ENCODE data around the gene CD59.
"Not testable (repeated sequence)": the region's sequence is repeated elsewhere in the genome, so short reads cannot be mapped to it uniquely, and the experiment has no call there.

CD59 gene

GRCh38 chr11:33661526-33661925, 74.7 kb downstream of the CD59 start:
- H3K27ac ChIP-seq (ENCODE audit: low read depth in 2 of 2, low read length in 2 of 2); H3K36me3 ChIP-seq (ENCODE audit: control insufficient read depth in 2 of 2, insufficient read depth in 2 of 2, low read length in 2 of 2); H3K9ac ChIP-seq (ENCODE audit: low read depth in 1 of 2, low read length in 2 of 2); H3K27me3 ChIP-seq (ENCODE audit: control insufficient read depth in 2 of 2, insufficient read depth in 2 of 2, low read length in 2 of 2); H3K9me3 ChIP-seq (ENCODE audit: control insufficient read depth in 2 of 2, low read length in 2 of 2); H3K4me3 ChIP-seq (ENCODE audit: low read length in 2 of 2); H3K4me1 ChIP-seq (ENCODE audit: control insufficient read depth in 2 of 2, insufficient read depth in 2 of 2, low read length in 2 of 2): not testable (repeated sequence)

- H3K27ac ChIP-seq (ENCODE audit: low read depth in 2 of 2, low read length in 2 of 2) = no peak overlapping the region
These were observed 75.3 kb downstream of the CD59 start for GRCh38 chr11:33660962-33661361.

GRCh38 chr11:33659370-33660139, 76.7 kb downstream of the CD59 start:
- Histone ChIP-seq H3K4me1 (ENCODE audit: control insufficient read depth in 2 of 2, insufficient read depth in 2 of 2, low read length in 2 of 2) (no peaks in the 10 kb centered on the region), H3K9me3 (ENCODE audit: control insufficient read depth in 2 of 2, low read length in 2 of 2) (no peaks in the 10 kb centered on the region), H3K36me3 (ENCODE audit: control insufficient read depth in 2 of 2, insufficient read depth in 2 of 2, low read length in 2 of 2) (no peaks in the 10 kb centered on the region), H3K4me3 (ENCODE audit: low read length in 2 of 2) (no peak overlapping the region), H3K27ac (ENCODE audit: low read depth in 2 of 2, low read length in 2 of 2) (no peak overlapping the region), H3K9ac (ENCODE audit: low read depth in 1 of 2, low read length in 2 of 2) (no peak overlapping the region), H3K27me3 (ENCODE audit: control insufficient read depth in 2 of 2, insufficient read depth in 2 of 2, low read length in 2 of 2) (peaks cover 0 to 3% of the 10 kb centered on the region in 2 donors)

More at GRCh38 chr11:33660962-33661361, 75.3 kb downstream of the CD59 start:
- no peaks in the 10 kb centered on the region for H3K36me3 ChIP-seq (ENCODE audit: control insufficient read depth in 2 of 2, insufficient read depth in 2 of 2, low read length in 2 of 2)
- H3K4me1 ChIP-seq (ENCODE audit: control insufficient read depth in 2 of 2, insufficient read depth in 2 of 2, low read length in 2 of 2) = no peaks in the 10 kb centered on the region
- H3K4me3 ChIP-seq (ENCODE audit: low read length in 2 of 2) = no peak overlapping the region
- no peaks in the 10 kb centered on the region for H3K9me3 ChIP-seq (ENCODE audit: control insufficient read depth in 2 of 2, low read length in 2 of 2)
- peaks cover 0 to 3% of the 10 kb centered on the region in 2 donors for H3K27me3 ChIP-seq (ENCODE audit: control insufficient read depth in 2 of 2, insufficient read depth in 2 of 2, low read length in 2 of 2)
- no peak overlapping the region for H3K9ac ChIP-seq (ENCODE audit: low read depth in 1 of 2, low read length in 2 of 2)

- Histone ChIP-seq H3K4me1 (ENCODE audit: control insufficient read depth in 2 of 2, insufficient read depth in 2 of 2, low read length in 2 of 2) (no peaks in the 10 kb centered on the region), H3K4me3 (ENCODE audit: low read length in 2 of 2) (no peak overlapping the region), H3K9me3 (ENCODE audit: control insufficient read depth in 2 of 2, low read length in 2 of 2) (no peaks in the 10 kb centered on the region), H3K27me3 (ENCODE audit: control insufficient read depth in 2 of 2, insufficient read depth in 2 of 2, low read length in 2 of 2) (peaks cover 0 to 3% of the 10 kb centered on the region in 2 donors), H3K9ac (ENCODE audit: low read depth in 1 of 2, low read length in 2 of 2) (no peak overlapping the region), H3K36me3 (ENCODE audit: control insufficient read depth in 2 of 2, insufficient read depth in 2 of 2, low read length in 2 of 2) (no peaks in the 10 kb centered on the region), H3K27ac (ENCODE audit: low read depth in 2 of 2, low read length in 2 of 2) (no peak overlapping the region)
These were observed 77.9 kb downstream of the CD59 start for GRCh38 chr11:33658195-33658900.

GRCh38 chr11:33657757-33658156, 78.5 kb downstream of the CD59 start:
- Histone ChIP-seq H3K9ac (ENCODE audit: low read depth in 1 of 2, low read length in 2 of 2) (no peak overlapping the region), H3K4me3 (ENCODE audit: low read length in 2 of 2) (no peak overlapping the region), H3K4me1 (ENCODE audit: control insufficient read depth in 2 of 2, insufficient read depth in 2 of 2, low read length in 2 of 2) (no peaks in the 10 kb centered on the region), H3K36me3 (ENCODE audit: control insufficient read depth in 2 of 2, insufficient read depth in 2 of 2, low read length in 2 of 2) (no peaks in the 10 kb centered on the region), H3K27ac (ENCODE audit: low read depth in 2 of 2, low read length in 2 of 2) (no peak overlapping the region), H3K9me3 (ENCODE audit: control insufficient read depth in 2 of 2, low read length in 2 of 2) (no peaks in the 10 kb centered on the region), H3K27me3 (ENCODE audit: control insufficient read depth in 2 of 2, insufficient read depth in 2 of 2, low read length in 2 of 2) (peaks cover 0 to 1% of the 10 kb centered on the region in 2 donors)

GRCh38 chr11:33656768-33657167, 79.5 kb downstream of the CD59 start:
- Histone ChIP-seq H3K36me3 (ENCODE audit: control insufficient read depth in 2 of 2, insufficient read depth in 2 of 2, low read length in 2 of 2) (no peaks in the 10 kb centered on the region), H3K9me3 (ENCODE audit: control insufficient read depth in 2 of 2, low read length in 2 of 2) (no peaks in the 10 kb centered on the region), H3K4me3 (ENCODE audit: low read length in 2 of 2) (no peak overlapping the region), H3K27me3 (ENCODE audit: control insufficient read depth in 2 of 2, insufficient read depth in 2 of 2, low read length in 2 of 2) (no peaks in the 10 kb centered on the region), H3K27ac (ENCODE audit: low read depth in 2 of 2, low read length in 2 of 2) (no peak overlapping the region), H3K9ac (ENCODE audit: low read depth in 1 of 2, low read length in 2 of 2) (no peak overlapping the region), H3K4me1 (ENCODE audit: control insufficient read depth in 2 of 2, insufficient read depth in 2 of 2, low read length in 2 of 2) (no peaks in the 10 kb centered on the region)

- no peaks in the 10 kb centered on the region for H3K9me3 ChIP-seq (ENCODE audit: control insufficient read depth in 2 of 2, low read length in 2 of 2)
- H3K9ac ChIP-seq (ENCODE audit: low read depth in 1 of 2, low read length in 2 of 2) = no peak overlapping the region
- no peak overlapping the region for H3K4me3 ChIP-seq (ENCODE audit: low read length in 2 of 2)
- H3K27me3 ChIP-seq (ENCODE audit: control insufficient read depth in 2 of 2, insufficient read depth in 2 of 2, low read length in 2 of 2) = no peaks in the 10 kb centered on the region
- no peak overlapping the region for H3K27ac ChIP-seq (ENCODE audit: low read depth in 2 of 2, low read length in 2 of 2)
- no peaks in the 10 kb centered on the region for H3K36me3 ChIP-seq (ENCODE audit: control insufficient read depth in 2 of 2, insufficient read depth in 2 of 2, low read length in 2 of 2)
- H3K4me1 ChIP-seq (ENCODE audit: control insufficient read depth in 2 of 2, insufficient read depth in 2 of 2, low read length in 2 of 2) = no peaks in the 10 kb centered on the region
These were observed 80.2 kb downstream of the CD59 start for GRCh38 chr11:33655842-33656600.

- Histone ChIP-seq H3K4me1 (ENCODE audit: control insufficient read depth in 2 of 2, insufficient read depth in 2 of 2, low read length in 2 of 2) (no peaks in the 10 kb centered on the region), H3K9me3 (ENCODE audit: control insufficient read depth in 2 of 2, low read length in 2 of 2) (no peaks in the 10 kb centered on the region), H3K4me3 (ENCODE audit: low read length in 2 of 2) (no peak overlapping the region), H3K27ac (ENCODE audit: low read depth in 2 of 2, low read length in 2 of 2) (no peak overlapping the region), H3K9ac (ENCODE audit: low read depth in 1 of 2, low read length in 2 of 2) (no peak overlapping the region), H3K27me3 (ENCODE audit: control insufficient read depth in 2 of 2, insufficient read depth in 2 of 2, low read length in 2 of 2) (no peaks in the 10 kb centered on the region), H3K36me3 (ENCODE audit: control insufficient read depth in 2 of 2, insufficient read depth in 2 of 2, low read length in 2 of 2) (no peaks in the 10 kb centered on the region)
These were observed 81.6 kb downstream of the CD59 start for GRCh38 chr11:33654594-33654993.

Data from mucosa of rectum (tissue), 2 donors.